NOMO-1 (cell line): ENCODE measurements around the gene RAB17.
"Not testable (repeated sequence)": the region's sequence is repeated elsewhere in the genome, so short reads cannot be mapped to it uniquely, and the experiment has no call there.

Source experiments
- DNase-seq, 2 experiments: peaks; one replicate each; lab custom pipeline; 2025; ENCODE audit not compliant: unreplicated experiment in 2 of 2; lab: John Stamatoyannopoulos, UW

The RAB17 gene

GRCh38 chr2:237600205-237600846, 9.8 kb upstream of the RAB17 start:
- DNase-seq: peak; percentile 63 to 74

GRCh38 chr2:237599465-237600110, 9.1 kb upstream of the RAB17 start:
- no peak for DNase-seq

DNA sequence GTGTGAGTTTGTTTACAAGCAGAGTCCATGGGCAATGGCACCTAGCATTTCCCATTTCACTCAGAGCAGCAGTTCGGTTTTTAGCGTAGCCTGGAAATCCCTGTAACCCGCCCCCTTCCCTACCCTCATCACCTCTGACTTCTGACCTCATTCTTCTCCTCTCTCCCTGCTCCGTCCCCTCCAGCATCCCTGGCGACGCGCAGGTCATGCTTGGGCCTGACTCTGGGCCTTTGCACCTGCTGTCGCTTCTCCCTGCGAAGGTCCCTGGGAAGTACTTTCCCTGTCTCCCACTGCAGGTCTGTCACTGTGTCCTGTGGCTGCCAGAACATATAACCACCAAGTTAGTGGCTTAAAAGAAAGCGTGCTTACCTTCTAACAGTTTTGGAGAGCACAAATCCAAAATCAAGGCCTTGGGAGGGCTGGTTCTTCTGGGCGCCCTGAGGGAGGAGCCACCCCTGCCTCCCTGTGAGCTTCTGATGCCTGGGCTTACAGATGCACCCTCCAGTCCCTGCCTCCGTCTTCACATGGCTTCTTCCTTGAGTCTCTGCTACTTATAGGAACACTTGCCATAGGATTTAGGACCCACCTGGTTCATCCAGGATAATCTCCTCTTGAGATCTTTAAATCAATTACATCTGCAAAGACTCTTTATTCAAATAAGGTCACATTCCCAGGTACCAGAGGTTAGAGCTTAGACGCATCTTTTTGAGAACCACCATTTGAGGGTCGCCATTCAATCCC, 8.1 kb upstream of the RAB17 start:
- no peak for DNase-seq

DNA sequence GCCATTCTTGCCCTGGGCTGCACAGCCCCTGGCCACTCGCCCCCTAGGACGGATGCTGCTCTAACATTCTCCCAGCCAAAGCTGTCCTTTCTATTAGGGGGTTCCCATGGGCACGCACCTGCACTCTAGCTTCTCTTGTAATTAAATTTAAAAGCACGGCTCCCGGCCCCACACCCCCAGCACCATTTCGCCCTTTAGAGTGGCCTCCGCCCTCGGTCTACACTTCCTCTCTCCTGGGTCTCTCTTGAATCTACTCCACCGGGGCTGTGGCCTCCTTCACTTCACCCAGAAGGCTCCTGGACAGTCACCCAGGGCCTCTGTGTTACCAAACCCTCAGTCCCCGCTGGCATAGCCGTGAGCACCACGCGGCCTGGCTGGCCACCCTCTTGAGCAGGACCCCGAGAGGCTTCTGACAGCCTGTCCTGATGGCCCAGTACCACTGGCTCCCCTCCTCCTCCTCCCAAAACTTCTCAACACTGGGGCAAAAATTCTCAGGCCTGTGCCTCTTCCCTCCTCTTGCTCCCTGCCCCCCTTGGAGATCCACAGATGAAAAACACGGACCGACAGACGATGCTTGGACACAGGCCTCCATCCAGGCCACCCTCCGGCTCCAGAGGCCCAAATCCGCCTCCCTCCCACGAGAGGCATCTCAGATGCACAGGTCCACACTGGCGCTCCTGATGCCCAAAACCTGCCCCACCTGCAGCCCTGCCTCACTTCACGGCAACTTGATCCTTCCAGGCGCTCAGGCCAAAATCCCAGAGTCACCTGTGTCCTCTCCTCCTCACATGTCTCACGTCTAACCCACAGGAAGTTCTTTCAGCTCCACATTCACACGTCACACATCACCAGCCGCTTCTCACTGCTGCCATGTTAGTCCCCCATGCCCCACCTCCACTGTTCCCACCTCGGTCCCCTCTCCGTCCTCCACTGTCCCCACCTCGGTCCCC, 6.9 kb upstream of the RAB17 start:
- no peak for DNase-seq

DNA sequence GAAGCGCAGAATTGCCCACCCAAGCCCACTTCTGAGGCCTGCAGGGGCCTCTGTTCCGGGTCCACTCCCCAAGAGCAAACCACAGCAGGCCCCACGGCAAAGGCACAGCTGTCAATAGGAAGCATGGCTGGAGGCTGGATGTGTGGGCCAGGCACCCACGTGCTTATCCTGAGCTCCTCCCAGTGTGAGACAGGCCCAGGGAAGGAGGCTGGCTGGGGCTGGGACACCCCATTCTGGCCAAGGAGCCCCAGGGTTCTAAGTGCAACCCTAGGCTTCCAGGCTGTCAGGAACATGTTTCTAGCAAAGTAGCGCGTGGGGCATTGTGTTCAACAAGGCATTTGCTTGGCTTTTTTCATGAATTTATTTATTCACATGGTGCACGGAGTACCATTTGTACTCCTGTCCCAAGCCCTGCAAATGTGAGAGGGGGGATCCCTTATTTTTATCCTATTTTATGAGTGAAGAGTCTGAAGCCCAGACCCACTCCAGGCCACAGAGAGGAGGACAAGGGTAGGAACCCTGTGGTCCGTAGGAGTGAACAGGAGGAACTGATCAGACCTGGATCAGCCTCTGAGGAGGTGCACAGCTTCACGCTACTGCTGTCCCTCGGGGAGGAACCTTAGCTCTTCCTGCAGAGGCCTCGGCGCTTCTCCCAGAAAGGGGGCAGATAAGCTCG, 6.1 kb upstream of the RAB17 start:
- no peak for DNase-seq

DNA sequence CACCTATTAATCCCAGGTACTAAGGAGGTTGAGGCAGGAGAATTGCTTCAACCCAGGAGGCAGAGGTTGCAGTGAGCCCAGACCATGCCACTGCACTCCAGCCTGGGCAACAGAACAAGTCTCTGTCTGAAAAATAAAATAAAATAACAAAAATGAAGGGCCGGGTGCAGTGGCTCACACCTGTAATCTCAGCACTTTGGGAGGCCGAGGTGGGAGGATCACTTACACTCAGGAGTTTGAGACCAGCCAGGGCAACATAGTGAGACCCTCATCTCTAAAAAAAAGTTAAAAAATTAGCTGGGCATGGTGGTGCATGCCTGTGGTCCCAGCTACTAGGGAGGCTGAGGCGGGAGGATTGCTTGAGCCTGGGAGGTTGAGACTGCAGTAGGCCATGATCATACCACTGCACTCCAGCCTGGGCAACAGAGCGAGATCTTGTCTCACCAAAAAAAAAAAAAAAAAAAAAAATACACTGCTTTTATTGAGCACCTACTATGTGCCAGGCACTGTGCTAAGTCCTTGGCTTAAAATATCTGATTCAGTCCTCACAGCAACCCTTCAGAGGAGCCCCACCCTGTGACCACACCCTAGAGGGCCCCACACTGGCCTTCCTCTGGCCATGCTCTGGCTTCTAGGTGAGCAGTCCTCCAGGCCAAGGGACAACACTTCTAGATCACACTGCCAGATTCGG, 5.4 kb upstream of the RAB17 start:
- DNase-seq: not testable (repeated sequence)

- DNase-seq: no peak
These were observed 4.0 kb upstream of the RAB17 start for GRCh38 chr2:237594514-237594871.

DNA sequence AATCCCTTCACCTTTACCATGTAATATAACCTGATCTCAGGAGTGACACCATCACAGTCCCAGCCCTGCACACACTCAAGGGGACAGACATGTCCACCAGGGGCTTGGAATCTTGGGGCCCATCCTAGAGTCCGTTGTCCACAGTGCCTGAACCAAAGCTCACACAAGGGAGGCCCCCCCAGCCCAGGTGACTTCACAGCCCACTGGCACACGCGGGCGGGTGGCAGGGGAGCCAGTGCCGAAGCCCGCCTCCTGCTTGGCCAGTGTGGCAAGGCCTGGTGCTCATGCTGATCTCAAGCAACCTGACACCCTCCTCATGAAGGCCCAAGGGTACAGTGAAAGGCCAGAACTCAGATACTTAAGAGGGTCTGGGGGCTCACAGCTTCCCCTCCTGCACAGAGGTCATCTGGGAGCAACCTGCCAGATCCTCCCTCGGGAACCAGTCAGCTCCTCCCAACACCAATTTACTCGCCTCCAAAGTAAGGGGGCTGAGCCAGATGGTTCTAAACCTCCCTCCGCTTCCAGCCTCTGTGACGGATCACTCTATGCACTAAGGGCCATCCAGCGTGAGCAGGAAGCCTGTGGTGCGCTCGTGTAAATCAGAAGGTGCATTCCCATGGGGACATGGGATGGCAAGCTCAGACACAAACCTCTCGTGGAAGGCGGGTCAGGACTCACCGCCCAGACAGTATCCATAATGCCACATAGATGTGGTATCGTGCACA, 3.2 kb upstream of the RAB17 start:
- no peak for DNase-seq

GRCh38 chr2:237593036-237593435, 2.5 kb upstream of the RAB17 start:
- no peak for DNase-seq

- DNase-seq: no peak
These were observed 2.0 kb upstream of the RAB17 start for GRCh38 chr2:237592425-237592980.

DNA sequence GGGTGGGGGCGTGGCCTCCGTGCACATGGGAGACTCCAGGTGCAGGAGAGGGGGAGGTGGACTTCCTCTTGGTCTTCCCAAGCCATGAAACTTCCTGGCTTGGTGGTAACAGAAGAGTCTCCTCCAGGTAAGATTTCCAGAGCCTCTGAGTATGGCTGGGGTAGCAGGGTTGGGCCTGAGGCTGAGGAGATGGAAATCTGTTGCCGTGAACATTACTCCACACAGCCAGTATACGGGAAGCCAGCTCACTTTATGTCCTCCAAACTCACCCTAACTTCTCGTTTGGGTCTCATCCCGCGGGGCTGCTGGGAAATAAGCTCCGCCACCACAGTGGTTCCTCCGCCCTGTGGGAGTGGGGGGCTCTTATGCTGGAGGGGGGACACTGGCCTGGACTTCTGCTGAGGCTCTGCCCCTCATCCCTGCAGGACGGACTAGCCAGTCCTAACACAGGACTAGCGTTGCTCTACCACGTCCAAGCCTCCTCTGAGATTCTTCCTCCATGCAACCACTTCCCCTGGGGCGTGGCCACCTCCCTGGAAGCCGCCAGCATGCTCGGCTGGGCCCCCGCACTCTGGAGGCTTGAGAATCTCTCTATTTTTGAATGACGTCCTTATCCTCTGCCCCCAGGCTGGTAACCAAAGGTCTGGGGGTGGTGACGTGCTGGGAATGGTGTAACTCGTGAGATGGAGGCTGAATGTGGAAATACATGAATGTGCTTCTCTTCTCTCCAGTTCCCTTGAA, 777 bp upstream of the RAB17 start:
- DNase-seq: peak; percentile 39 to 58

GRCh38 chr2:237588044-237588696, 2.4 kb downstream of the RAB17 start:
- DNase-seq: no peak

DNA sequence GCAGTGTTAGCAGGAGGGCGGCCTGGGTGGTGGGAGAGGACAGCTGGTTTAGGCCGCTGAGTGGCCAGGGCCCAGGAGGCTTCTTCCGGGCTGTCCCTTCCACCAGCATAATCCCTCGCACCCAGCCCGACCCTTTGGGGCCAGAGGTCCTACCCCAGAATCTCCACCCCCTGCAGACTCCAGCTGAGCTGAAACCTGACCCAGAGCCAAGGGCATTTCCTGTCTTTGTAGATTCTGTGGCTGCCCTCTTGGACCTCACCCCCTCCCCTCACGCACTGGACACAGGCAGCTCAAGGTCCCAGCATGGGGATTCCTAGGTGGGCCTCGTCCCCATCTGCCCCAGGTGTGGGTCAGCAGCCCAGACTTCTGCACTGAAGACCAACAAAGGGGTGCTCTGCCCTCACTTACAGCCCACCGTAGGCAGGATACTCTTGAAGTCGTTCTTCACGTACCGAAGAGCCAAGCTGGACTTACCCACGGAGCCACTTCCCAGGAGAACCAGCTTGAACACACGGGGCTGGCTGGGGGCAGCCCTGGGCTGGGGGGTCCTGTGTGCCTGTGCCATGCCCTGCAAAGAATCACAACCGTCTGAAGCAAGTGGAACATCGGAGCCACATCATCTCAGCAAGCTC, 4.8 kb downstream of the RAB17 start:
- DNase-seq: no peak

DNA sequence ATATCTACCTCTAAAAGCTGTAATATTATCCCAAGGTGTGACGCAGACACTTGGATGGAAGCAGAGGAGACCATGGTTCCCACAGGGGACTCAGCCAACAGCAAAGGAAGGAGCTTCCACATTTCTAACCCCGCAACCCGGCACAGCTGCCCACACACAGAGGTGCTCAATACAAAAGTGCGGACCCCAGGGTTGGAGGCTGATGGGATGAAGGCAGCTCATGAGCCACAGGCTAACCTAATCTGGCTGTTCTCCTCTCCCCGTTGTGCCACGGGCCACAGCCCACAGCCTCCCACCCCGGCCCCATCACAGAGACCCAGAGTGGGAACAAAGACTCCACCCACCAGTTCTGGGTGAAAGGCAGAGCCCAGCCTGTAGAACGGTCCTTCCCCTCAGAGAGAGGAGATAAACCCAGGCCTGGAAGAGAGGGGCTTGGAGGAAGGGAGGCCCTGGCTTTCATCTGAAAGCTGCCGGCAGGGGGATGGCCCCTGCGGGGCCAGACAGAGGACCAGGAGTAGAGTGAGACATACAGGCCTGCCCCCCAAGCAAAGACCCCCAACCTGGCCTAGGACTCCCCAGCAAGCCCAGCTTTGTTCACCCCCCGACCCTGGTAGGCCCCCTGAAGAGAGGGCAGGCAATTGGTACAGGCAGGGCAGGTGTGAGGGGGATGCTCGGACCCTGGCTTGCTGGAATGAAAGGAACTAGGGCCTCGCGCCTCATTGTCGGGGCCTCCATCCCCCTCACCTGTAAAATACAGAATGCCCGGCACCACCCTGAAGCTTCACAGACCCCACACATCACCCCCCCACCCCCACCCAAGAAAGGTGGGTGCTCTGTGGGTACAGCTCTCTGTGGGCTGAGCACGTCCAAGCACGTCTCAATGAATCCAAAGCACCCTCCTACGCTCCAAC, 6.9 kb downstream of the RAB17 start:
- no peak for DNase-seq

GRCh38 chr2:237581751-237582746, 8.5 kb downstream of the RAB17 start:
- DNase-seq: peak; percentile 11 to 17
